Measurements from ENCODE around the gene TAF6L. TPM values are rescaled to one million over a fixed set of nuclear protein-coding genes. Genes with fewer than 3 reads are reported as not detected.
"Not testable (repeated sequence)": the region's sequence is repeated elsewhere in the genome, so short reads cannot be mapped to it uniquely, and the experiment has no call there.

The TAF6L gene
- polyA plus RNA-seq, 1 donor, result 20.3 TPM

- no peak for DNase-seq
Measured at GRCh38 chr11:62757846-62758788, 13.1 kb upstream of the TAF6L start.

- DNase-seq, result not testable (repeated sequence)
Measured at GRCh38 chr11:62760867-62761227, 10.3 kb upstream of the TAF6L start.

- no peak for DNase-seq
Measured at GRCh38 chr11:62770778-62771143, 435 bp upstream of the TAF6L start.

- no peak for DNase-seq
Measured at GRCh38 chr11:62774407-62774806, 3.2 kb downstream of the TAF6L start.

- DNase-seq, result no peak
Measured at GRCh38 chr11:62775646-62776045, 4.5 kb downstream of the TAF6L start.

- no peak for DNase-seq
Measured at GRCh38 chr11:62777389-62777788, 6.2 kb downstream of the TAF6L start.

- DNase-seq, result no peak
Measured at GRCh38 chr11:62778441-62778840, 7.2 kb downstream of the TAF6L start.

GRCh38 chr11:62782753-62783152 lies 11.6 kb downstream of the TAF6L start:
- no peak for DNase-seq

GRCh38 chr11:62786318-62787004 lies 15.3 kb downstream of the TAF6L start:
- DNase-seq, result peak; percentile 91

- peak; percentile 99 for DNase-seq
Measured at GRCh38 chr11:62787005-62787759, 16.0 kb downstream of the TAF6L start, which contains the start of gene TMEM179B. Gene TMEM179B (plus strand): TSS chr11:62787402. CDS start chr11:62787432, 30 bp downstream.

GRCh38 chr11:62788991-62789390 lies 17.8 kb downstream of the TAF6L start:
- no peak for DNase-seq

- DNase-seq, result no peak
Measured at GRCh38 chr11:62789576-62789975, 18.4 kb downstream of the TAF6L start.

GRCh38 chr11:62791501-62792201 lies 20.5 kb downstream of the TAF6L start, which contains the start of gene TMEM223:
Gene TMEM223 (minus strand): TSS chr11:62792006. CDS start chr11:62791994, 12 bp downstream.
- peak; percentile 90 for DNase-seq

- DNase-seq, result no peak
Measured at GRCh38 chr11:62792202-62792575, 21.0 kb downstream of the TAF6L start.

- DNase-seq, result no peak
Measured at GRCh38 chr11:62794201-62794775, 23.1 kb downstream of the TAF6L start.

- no peak for DNase-seq
Measured at GRCh38 chr11:62796281-62796680, 25.1 kb downstream of the TAF6L start.

- no peak for DNase-seq
Measured at GRCh38 chr11:62799486-62799885, 28.3 kb downstream of the TAF6L start.

GRCh38 chr11:62801071-62801470 lies 29.9 kb downstream of the TAF6L start:
- DNase-seq, result no peak

GRCh38 chr11:62804310-62805075 lies 33.3 kb downstream of the TAF6L start:
- DNase-seq, result peak; percentile 41

GRCh38 chr11:62805076-62805892 lies 34.1 kb downstream of the TAF6L start, which contains the start of gene NXF1:
Gene NXF1 (minus strand): TSS chr11:62805440. CDS start chr11:62805356, 84 bp downstream.
- DNase-seq, result peak; percentile 97

All from hindlimb muscle (tissue), 1 donor.